M059J (cell line): Measurements from ENCODE around the gene OR51A2. TPM values are rescaled to one million over a fixed set of nuclear protein-coding genes. Genes with fewer than 3 reads are reported as not detected.

Experiments
- total RNA-seq: library from RNA; depleted of rRNA; stranded (reverse); fragments of >200 nt; shearing (Covaris generic); gene quantifications from 2 replicates; pipeline ENCODE4 v1.2.3, GENCODE V29; 2014; rRNA removed

The OR51A2 gene
- total RNA-seq, 1 experiment from 2014 or later = not detected

Other genes with a start within 250 kb of the OR51A2 start
- gene OR51F1, start 185.8 kb downstream of the OR51A2 start, total RNA-seq = not detected in 2 replicates
- not detected in 2 replicates for gene OR52R1, start 151.3 kb downstream of the OR51A2 start, total RNA-seq
- not detected in 2 replicates for gene OR51F2, start 134.4 kb downstream of the OR51A2 start, total RNA-seq
- not detected in 2 replicates for gene OR51S1, start 106.5 kb downstream of the OR51A2 start, total RNA-seq
- not detected in 2 replicates for gene OR51T1, start 73.8 kb downstream of the OR51A2 start, total RNA-seq
- gene OR51A7, start 51.9 kb downstream of the OR51A2 start, total RNA-seq = not detected in 2 replicates
- not detected in 2 replicates for gene OR51G2, start 36.4 kb downstream of the OR51A2 start, total RNA-seq
- gene OR51G1, start 31.4 kb downstream of the OR51A2 start, total RNA-seq = not detected in 2 replicates
- not detected in 2 replicates for gene OR51A4, start 8.1 kb downstream of the OR51A2 start, total RNA-seq
- not detected in 2 replicates for gene OR51L1, start 39.1 kb upstream of the OR51A2 start, total RNA-seq
- not detected in 2 replicates for gene OR52J3, start 90.8 kb upstream of the OR51A2 start, total RNA-seq
- not detected in 2 replicates for gene OR52E2, start 103.9 kb upstream of the OR51A2 start, total RNA-seq
- not detected in 2 replicates for gene OR52E1, start 113.9 kb upstream of the OR51A2 start, total RNA-seq
- gene OR52A5, start 182.6 kb upstream of the OR51A2 start, total RNA-seq = not detected in 2 replicates
- gene OR52A1, start 199.0 kb upstream of the OR51A2 start, total RNA-seq = not detected in 2 replicates
- not detected in 2 replicates for gene OR51V1, start 245.0 kb upstream of the OR51A2 start, total RNA-seq